Inflammatory macrophage (primary cell): Measurements from ENCODE around the gene UBA1.

ENCODE experiments used
- DNase-seq, 2 donors: peaks; one replicate each; pipeline ENCODE4 v3.0.0-alpha.2; 2020 to 2022

Gene UBA1

DNA sequence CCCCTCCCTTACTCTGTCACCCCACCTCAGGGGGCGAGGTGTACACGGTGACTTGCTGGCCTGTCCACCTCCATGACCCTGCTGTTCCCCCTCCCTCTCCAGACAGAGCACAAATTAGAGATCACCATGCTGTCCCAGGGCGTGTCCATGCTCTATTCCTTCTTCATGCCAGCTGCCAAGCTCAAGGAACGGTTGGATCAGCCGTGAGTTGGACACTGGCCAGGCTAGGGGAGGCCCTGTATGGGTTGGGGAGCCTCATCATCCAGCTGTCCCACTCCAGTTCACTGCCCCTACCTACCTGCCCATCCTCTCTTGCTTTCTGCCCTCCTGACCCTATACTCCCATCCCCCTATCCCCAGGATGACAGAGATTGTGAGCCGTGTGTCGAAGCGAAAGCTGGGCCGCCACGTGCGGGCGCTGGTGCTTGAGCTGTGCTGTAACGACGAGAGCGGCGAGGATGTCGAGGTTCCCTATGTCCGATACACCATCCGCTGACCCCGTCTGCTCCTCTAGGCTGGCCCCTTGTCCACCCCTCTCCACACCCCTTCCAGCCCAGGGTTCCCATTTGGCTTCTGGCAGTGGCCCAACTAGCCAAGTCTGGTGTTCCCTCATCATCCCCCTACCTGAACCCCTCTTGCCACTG lies 20.9 kb downstream of the UBA1 start:
- no peak for DNase-seq

DNA sequence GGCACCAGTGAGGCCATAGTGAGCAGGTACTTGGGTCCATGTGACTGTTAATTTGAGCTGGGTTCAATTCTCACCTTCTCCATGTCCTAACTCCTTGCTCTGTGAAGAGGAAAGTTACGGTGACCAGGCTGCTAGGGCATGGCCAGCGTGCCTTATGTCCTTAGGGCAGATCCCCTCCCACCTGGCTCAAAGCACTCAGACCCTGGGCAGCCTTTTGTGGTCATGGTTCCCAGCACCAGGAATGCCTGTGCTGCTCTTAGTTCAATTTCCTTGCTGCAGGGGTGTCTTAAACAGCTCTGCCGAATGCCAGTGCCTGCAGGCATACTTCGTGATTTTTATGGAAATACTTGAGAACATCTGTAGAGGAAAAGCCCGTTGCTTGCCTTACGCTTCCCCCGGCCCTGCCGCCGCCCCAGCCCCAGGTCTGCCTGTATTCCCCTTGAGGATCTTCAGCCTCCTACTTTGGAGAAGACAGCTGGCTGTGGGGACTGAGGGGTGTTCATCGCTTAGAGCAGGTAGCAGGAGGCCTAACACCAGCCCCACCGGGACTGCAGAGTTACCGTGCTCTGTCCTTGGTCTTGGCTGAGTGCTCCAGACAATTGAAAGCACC lies 21.8 kb downstream of the UBA1 start:
- no peak for DNase-seq

DNA sequence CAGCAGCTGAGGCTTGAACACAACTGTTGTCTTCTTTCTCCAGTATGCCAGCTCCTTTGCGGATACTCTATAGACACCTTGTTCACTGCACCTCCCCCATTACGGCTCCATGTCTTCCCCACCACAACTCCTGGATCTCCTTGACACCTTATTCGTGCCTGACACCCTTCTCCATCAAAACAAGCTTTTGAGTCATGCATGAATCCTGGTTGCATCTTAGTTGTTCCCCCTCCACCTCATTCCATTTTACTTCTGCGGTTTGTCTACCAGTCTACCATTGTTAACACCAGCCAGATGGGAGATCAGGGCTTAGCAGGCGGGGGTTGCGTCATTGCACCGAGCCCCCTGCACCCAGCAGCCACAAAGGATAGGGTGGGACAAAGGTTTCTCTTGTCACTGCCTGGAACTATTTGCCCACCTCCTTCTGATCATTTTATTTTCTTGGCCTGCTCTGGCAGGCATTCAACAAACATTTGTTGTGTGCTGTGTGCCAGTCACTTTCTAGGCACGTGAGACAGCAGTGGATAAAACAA lies 22.8 kb downstream of the UBA1 start:
- DNase-seq = no peak

DNA sequence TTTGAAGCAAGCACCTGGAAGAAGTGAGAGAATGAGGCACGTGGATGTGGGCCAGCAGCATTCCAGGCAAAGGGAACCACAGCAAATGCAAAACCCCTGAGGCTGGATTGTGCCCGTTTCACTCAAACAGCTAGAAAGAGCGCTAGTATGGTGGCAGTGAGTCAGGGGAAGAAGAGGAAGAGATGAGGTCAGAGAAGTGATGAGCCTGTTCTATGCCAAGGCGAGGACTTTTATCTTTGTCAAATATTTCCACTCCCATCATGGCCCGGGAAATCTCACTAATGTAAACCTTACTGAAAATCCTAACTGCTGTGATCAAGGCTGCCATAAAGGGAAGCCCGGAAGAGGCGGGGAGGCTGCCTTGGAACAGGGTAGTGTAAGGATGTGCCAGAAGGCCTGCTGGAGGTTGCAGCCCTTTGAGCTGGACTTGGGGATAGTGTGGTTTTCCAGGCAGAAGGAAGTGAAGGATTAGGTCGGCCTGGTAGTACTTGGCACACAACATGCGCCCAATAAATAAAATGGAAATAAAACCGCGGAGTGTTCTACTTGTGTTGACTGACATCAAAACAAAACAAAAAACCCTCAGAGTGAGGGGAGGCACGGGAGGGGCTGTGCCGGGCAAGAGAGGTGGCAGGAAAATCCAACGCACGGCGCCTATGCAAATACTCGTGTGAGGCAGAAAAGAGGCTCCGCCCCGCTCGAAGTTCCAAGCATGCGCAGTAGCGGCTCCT lies 23.7 kb downstream of the UBA1 start:
- peak; percentile 3 to 29 for DNase-seq

DNA sequence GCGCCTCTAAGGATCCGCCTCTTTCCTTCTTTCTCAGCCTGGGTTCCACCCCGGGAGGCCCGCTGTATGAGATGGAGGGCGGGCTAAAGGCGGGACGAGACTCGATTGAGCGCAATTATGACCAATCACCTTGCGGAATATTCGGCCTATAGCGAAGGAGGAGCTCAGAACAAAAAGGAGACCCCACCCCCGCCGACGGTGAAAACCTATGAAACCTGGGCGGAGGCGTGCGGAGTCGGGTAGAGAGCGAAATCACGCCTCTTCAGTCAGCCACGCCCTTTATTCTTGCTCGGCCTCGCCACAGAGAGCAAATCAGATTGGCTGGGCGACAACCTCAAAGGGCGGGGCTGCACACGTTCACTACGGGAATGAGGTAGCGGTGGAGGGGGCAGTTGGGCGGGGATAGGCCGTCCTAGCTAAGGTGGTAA lies 24.2 kb downstream of the UBA1 start:
- DNase-seq = peak; percentile 97 to 98

DNA sequence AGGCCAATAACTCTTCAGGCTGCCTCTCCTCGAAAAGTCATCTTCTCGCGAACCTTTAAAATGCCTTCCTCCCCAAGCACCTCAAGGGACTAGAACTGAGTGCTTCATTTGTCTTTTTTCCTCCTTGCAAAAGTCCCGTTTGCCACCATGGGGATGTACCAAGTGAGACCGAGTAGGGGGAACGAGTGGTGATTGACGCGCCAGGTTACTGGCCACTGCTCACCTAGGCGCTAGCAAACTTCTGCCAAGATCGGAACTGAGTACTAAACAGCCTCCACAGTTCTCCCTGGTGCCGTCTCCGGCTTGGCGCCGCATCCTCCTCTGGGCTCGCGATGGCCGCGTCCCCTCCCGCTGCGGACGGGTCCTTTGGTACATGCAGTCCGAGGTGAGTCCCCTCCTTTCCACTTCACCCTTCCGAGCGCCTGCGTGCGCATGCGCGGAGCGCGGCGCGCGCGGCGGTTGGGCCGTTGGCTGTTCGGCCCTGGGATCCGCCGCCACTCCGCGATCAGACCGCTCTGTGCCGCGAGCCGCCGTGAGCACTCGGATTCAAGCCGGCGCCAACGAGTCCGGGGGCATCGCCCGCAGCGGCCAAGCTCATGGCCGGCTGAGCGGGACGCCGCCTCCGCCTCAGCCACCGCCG lies 24.8 kb downstream of the UBA1 start, which contains the start of gene CDK16:
Gene CDK16, plus strand, starts transcription at position 402 of the 640 bp plus-strand sequence. CDS start 4,877 bp downstream, outside the sequence.
- peak; percentile 71 to 80 for DNase-seq

DNA sequence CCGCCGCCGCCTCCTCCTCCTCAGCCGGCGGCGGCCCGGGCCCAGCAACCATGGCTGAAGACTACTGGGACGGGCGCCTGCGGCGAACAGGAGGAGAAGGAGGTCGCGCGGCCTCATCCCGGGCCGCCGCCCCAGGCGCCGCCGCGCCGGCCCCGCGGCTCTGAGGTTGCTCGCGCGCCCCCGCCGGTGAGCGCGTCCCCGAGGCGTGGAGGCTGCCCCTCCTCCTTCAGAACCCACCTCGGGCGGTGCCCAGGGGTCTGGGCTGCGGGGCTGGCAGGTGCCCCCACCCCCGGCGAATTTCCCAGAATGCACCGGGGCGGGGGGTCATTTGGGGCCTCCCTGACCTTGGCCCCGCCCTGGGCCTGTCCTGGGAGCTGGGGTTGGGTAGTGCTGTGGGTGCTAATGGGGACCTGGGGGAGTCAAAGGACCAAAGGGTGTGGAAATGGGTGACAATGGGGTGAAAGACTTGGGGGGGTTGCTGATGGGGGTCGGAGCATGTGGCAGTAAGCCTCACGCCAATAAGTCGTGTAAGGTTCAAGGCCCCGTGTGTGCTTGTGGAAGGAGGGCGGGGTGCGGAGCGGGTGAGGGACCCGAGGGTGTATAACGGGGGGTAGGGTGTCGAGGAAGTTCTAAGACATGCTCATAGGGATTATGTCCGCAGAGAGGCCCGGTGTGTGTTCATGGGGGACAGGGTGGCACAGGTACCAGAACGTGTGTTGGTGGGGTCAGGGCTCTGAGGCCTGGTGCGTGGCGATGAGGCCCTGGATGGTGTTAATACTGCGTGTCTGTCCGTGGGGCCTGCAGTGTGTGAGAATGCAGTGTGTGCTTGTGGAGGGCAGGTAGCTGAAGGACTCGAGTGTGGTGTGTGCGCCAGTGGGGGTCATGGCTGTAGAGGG lies 25.5 kb downstream of the UBA1 start:
- peak; percentile 7 to 44 for DNase-seq

DNA sequence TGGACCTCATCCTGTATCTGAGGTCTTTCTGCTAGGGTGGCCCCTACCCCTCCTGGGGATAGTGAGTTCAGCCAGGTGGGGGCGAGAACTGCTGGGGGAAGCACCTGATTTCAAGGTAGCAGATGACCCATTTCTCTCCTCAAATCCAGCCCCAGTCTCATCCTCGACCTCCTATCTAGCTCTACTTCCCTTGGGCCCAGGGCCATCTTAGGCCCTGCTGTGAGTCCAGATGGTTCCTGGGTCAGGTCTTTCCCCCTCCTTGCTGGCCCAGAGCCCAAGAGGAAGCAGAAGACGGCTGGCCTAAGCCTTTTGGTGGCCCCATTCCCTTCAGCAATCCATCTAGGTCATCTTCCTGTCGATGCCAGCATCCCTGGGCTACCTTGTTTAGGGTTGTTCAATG lies 28.1 kb downstream of the UBA1 start:
- no peak for DNase-seq

DNA sequence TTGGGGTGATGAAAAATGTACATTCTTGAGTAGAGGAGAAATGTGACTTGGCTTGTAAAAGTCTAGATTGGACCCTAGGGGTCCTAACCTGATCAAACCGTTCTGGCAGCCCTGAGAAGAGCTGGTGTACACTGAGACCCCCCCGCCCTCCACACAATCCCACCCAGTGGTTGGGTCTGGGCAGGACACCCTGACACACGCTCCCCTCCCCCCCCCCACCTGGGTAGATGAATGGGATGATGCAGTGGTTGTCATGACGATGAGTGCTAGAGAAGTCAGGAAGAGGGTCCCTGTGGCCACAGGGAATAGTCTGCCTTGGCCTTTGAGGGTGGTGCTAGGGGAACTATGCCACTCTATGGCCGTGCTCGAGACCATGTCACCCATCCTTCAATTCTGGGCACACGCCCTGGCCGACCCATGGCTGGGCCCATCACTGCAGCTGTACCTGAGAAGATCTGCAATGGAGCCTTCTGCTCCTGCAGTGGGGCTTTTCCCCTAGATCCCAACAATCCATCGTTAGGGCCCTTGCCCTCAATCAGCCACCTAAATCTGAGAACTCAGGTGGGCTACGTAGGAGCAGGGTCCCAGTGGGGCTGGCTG lies 29.2 kb downstream of the UBA1 start:
- no peak for DNase-seq

DNA sequence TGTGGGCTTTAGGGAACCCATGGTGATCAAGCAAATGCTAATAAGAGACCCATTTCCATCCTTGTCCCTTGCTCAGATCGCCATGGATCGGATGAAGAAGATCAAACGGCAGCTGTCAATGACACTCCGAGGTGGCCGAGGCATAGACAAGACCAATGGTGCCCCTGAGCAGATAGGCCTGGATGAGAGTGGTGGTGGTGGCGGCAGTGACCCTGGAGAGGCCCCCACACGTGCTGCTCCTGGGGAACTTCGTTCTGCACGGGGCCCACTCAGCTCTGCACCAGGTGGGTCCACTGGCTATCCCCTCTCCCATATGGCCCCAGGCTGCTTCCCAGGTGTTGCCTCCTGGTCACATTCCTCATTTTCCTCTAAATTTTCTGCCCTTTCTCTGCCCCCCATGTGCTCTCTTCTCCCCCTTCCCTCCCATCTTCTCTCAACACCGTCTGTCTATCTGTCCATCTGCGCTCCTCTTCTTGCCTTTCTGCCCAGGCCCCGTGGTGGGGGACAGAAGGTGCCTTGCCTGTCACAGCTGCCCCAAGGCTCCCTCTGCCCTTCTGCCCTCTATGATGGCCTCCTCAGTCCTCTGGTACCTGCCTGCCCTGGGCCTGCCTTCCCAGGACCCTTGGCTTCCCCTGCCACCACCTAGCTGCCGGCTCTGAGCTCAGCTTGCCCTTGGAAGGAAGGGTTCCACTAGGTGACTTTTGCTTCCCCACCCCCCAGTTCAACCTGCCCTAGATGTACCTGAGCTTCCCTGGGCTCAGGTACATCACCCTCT lies 30.0 kb downstream of the UBA1 start:
- no peak for DNase-seq

DNA sequence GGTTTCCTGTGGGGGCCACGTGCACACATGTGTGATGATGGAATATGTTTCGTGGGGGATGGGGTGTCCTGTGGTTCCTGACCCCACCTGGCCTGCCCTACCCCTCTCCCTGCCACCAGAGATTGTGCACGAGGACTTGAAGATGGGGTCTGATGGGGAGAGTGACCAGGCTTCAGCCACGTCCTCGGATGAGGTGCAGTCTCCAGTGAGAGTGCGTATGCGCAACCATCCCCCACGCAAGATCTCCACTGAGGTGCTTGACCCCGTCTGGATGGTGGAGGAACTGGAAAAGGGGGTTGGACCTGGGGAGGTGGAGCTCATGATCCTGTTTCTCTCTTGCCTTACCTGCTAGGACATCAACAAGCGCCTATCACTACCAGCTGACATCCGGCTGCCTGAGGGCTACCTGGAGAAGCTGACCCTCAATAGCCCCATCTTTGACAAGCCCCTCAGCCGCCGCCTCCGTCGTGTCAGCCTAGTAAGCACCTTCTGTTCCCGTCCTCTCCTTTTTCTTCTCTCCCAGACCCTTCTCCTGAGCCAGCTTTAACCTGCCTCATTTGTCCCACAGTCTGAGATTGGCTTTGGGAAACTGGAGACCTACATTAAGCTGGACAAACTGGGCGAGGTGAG lies 30.8 kb downstream of the UBA1 start:
- DNase-seq = no peak

DNA sequence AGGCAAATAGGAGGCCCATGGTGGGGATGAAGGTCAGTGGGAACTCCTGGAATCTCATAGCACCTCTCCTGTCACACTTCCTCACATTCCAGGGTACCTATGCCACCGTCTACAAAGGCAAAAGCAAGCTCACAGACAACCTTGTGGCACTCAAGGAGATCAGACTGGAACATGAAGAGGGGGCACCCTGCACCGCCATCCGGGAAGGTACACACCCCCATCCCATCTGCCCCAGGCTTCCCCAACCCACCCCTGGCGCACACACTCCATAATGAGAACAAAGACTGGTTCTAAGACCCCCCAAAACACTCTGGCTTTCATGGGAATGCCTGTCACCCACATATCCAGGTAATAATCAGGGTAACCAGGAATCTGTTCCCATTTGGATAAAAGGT lies 31.3 kb downstream of the UBA1 start:
- no peak for DNase-seq

DNA sequence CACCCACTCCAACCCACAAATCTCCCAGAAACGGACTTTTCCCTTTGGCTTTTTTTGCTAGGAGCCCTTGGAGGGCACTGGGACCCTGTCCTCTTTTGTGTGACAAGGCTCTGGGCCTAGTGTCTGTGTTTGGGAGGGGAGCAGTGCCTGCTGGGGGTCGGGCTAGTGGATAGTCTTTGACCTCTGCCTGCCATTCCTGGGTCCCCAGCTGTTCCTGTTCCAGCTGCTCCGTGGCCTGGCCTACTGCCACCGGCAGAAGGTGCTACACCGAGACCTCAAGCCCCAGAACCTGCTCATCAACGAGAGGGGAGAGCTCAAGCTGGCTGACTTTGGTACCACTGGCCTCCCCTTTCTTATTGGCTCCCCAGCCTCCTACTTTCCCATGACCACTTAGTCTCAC lies 32.4 kb downstream of the UBA1 start:
- no peak for DNase-seq

DNA sequence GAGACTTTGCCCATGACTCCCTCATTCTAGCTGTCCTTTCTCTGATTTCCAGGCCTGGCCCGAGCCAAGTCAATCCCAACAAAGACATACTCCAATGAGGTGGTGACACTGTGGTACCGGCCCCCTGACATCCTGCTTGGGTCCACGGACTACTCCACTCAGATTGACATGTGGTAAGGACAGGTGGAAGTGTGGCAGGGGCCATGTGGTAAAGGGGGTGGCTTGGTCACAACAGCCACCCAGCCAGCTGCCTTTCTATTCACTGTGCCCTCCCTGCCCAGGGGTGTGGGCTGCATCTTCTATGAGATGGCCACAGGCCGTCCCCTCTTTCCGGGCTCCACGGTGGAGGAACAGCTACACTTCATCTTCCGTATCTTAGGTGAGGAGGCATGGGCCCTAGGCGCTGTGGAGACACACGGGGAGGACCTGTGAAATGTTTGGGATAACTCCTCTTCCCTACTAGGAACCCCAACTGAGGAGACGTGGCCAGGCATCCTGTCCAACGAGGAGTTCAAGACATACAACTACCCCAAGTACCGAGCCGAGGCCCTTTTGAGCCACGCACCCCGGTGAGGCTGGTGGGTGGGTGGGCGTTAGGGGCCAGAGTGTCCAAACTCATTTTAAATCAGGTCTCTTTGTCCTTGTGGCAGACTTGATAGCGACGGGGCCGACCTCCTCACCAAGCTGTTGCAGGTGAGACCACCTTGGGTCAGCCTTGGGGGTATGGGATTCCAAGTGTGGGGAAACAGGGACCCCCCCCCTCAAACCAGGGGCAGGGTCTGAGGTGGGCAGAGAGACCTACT lies 33.1 kb downstream of the UBA1 start:
- no peak for DNase-seq

DNA sequence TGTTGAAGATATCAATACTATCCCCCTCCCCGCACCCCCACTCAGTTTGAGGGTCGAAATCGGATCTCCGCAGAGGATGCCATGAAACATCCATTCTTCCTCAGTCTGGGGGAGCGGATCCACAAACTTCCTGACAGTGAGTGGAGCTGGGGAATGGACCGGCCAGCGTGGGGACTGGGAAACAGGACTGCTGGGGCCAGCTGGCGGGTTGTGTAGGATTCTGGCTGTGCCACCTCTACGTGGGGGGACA lies 33.6 kb downstream of the UBA1 start:
- DNase-seq = no peak

DNA sequence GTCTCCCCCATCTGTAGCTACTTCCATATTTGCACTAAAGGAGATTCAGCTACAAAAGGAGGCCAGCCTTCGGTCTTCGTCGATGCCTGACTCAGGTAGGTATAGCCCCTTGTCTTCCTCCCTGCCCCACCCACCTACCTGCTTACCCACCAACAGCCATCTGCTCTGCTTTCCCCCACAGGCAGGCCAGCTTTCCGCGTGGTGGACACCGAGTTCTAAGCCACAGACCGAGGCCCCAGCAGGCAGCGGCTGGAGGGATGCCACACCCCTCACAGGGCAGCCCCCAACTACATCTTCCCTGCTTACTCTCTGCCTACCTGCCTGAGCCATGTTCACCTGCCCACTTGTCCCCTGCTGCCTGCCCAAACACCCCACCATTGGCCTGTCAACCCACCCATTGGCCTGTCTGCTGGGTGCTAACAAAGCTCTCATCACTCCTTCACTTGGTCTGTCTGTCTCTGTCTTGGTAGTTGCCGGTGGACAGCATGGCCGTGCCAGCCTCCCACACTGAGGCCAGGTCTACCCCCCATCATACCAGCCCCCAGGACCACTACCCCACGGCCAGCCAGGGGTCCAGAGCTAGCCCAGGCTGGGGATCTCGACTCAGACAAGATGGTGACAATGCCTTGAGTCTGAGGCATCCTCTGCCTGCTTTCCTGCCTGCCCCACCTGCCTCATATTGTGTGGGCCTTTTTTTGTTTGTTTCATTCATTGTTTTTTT lies 35.1 kb downstream of the UBA1 start:
- DNase-seq = no peak

DNA sequence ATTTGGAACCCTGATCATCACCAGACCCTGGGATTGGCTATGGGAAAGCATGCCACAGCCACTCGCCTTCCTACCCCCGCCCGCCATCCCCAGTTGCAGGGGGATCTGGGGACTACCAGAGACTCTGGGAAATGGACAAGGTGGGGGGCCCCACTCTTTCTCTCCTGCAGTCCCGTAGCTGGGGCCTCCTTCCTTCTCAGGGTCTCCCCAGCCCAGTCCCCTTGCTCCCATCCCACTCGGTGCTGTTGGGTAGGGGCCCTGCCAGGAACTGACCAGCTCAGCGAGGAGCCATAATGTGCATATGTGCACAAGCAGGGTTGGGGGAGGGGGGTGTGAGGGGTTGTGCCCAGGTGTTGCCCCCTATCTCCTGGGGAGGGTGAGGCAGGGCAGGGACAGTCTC lies 35.8 kb downstream of the UBA1 start:
- DNase-seq = no peak

DNA sequence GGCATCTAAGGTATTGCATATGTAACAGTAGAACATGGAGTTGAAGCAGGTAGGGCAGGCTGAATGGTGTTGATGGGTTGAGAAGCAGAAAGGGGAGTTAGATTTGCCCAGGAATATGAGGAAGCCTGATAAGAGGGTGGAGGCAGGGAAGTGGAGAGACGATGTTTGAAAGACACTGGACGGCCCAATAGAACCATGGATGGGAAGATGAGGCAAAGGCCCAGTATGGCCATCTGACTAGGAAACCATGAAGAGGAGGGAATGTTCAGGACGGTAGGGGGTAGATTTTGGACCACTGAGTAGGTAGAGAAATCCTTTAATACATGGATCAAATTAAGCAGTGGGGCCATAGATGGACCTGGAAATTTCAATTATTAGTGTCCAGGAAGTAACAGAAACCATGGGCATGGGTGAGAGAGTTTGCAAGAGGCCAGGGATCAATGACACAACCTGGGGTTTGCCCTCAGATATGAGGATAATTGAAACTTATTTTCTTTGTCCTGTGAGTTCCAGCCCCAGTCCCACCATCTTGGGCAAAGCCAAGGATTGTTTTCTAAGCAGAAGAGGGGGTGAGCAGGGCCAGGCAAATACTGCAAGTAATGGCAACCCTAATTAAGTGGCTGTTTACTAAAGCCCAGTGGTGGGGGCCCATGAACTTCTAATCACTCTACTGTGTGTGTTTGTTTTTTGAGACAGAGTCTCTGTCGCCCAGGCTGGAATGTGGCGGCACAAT lies 36.7 kb downstream of the UBA1 start:
- DNase-seq = no peak
